ENCODE measurements around the gene NCAPG2. TPM values are rescaled to one million over a fixed set of nuclear protein-coding genes. Genes with fewer than 3 reads are reported as not detected.

The NCAPG2 gene
- polyA plus RNA-seq, 1 of the 3 experiments (the other 2 are of a cell fraction): 25.0 TPM

- Histone ChIP-seq H3K4me3 (ENCODE audit: low read depth in 2 of 2, low read length in 1 of 2) (no peak overlapping the region), H3K4me2 (no peak overlapping the region), H3K9me3 (no peaks in the 10 kb centered on the region), H2AFZ (ENCODE audit: low read depth) (no peak overlapping the region), H3K79me2 (ENCODE audit: insufficient read depth) (no peaks in the 10 kb centered on the region), H3K9me2 (no peaks in the 10 kb centered on the region), H3K27ac (ENCODE audit: low read depth in 2 of 2, low read length in 1 of 2) (no peak overlapping the region), H3K27me3 (ENCODE audit: insufficient read depth) (no peaks in the 10 kb centered on the region), H4K20me1 (ENCODE audit: insufficient read depth) (no peaks in the 10 kb centered on the region), H3K4me1 (ENCODE audit: control insufficient read depth in 1 of 2, insufficient read depth in 2 of 2, low read depth in 1 of 2, low read length in 1 of 2) (no peaks in the 10 kb centered on the region; a peak in 1 of 4 replicates), H3F3A (replicated peaks; ENCODE audit: insufficient read depth) (no peaks in the 10 kb centered on the region), H3K9ac (no peak overlapping the region), H3K36me3 (replicated peaks in 1 of 2; ENCODE audit: control insufficient read depth in 1 of 2, insufficient read depth in 2 of 2, low read length in 1 of 2) (peaks cover 3% of the 10 kb centered on the region in 2 experiments)
- no peak for DNase-seq
- ChIA-PET CTCF (interaction anchor here (0.6 kb wide), 1 partner anchor 371 kb away, joined by 3 read pairs; no protein-coding TSS in a partner anchor), POLR2A (no interaction called here)
- 77% methylated on average over 4 of the region's 4 CpGs for WGBS (ENCODE audit: low lambda C conversion rate)
- no peak for TF ChIP-seq GABPA (IDR thresholded peaks at IDR 0.05; ENCODE audit: low read depth)
Measured at GRCh38 chr7:158606129-158606528, 98.5 kb downstream of the NCAPG2 start.

GRCh38 chr7:158603773-158604755, 100.5 kb downstream of the NCAPG2 start:
- peaks cover 3% of the 10 kb centered on the region for H3F3A ChIP-seq (replicated peaks; ENCODE audit: insufficient read depth)
- H4K20me1 ChIP-seq (ENCODE audit: insufficient read depth): no peaks in the 10 kb centered on the region
- CTCF ChIA-PET: no interaction called here
- H3K4me3 ChIP-seq (ENCODE audit: low read depth in 2 of 2, low read length in 1 of 2): no peak overlapping the region
- POLR2A ChIA-PET: no interaction called here
- no peaks in the 10 kb centered on the region; a peak in 1 of 4 replicates for H3K4me1 ChIP-seq (ENCODE audit: control insufficient read depth in 1 of 2, insufficient read depth in 2 of 2, low read depth in 1 of 2, low read length in 1 of 2)
- H3K9me3 ChIP-seq: no peaks in the 10 kb centered on the region
- peaks cover 3% of the 10 kb centered on the region in 2 experiments for H3K36me3 ChIP-seq (replicated peaks in 1 of 2; ENCODE audit: control insufficient read depth in 1 of 2, insufficient read depth in 2 of 2, low read length in 1 of 2)
- TF ChIP-seq FOXJ3 (CRISPR knock-in tag; IDR thresholded peaks at IDR 0.05) (no peak), POLR2AphosphoS5 (IDR thresholded peaks at IDR 0.05; ENCODE audit: low read depth, low read length) (no peak), CHD2 (IDR thresholded peaks at IDR 0.05; ENCODE audit: low read length, partially characterized antibody) (no peak), SIN3A (IDR thresholded peaks at IDR 0.05; ENCODE audit: borderline replicate concordance, low read depth, low read length) (no peak)
- no peak overlapping the region for H3K4me2 ChIP-seq
- H3K9me2 ChIP-seq: no peaks in the 10 kb centered on the region
- no peaks in the 10 kb centered on the region for H3K79me2 ChIP-seq (ENCODE audit: insufficient read depth)
- H2AFZ ChIP-seq (ENCODE audit: low read depth): no peak overlapping the region
- H3K27ac ChIP-seq (ENCODE audit: low read depth in 2 of 2, low read length in 1 of 2): no peak overlapping the region
- no peaks in the 10 kb centered on the region for H3K27me3 ChIP-seq (ENCODE audit: insufficient read depth)
- H3K9ac ChIP-seq: no peak overlapping the region
- 96% methylated on average over 23 of the region's 23 CpGs for WGBS (ENCODE audit: low lambda C conversion rate)
- DNase-seq: no peak

GRCh38 chr7:158602905-158603772, 101.5 kb downstream of the NCAPG2 start:
- DNase-seq: no peak
- Histone ChIP-seq H3K4me2 (no peak overlapping the region), H2AFZ (ENCODE audit: low read depth) (no peak overlapping the region), H3K27ac (ENCODE audit: low read depth in 2 of 2, low read length in 1 of 2) (no peak overlapping the region), H3K4me1 (ENCODE audit: control insufficient read depth in 1 of 2, insufficient read depth in 2 of 2, low read depth in 1 of 2, low read length in 1 of 2) (no peaks in the 10 kb centered on the region; a peak in 1 of 4 replicates), H3K27me3 (ENCODE audit: insufficient read depth) (no peaks in the 10 kb centered on the region), H3K9me3 (no peaks in the 10 kb centered on the region), H3K9me2 (no peaks in the 10 kb centered on the region), H4K20me1 (ENCODE audit: insufficient read depth) (no peaks in the 10 kb centered on the region), H3K36me3 (replicated peaks in 1 of 2; ENCODE audit: control insufficient read depth in 1 of 2, insufficient read depth in 2 of 2, low read length in 1 of 2) (no peaks in the 10 kb centered on the region), H3F3A (replicated peaks; ENCODE audit: insufficient read depth) (peaks cover 3% of the 10 kb centered on the region), H3K9ac (no peak overlapping the region), H3K4me3 (ENCODE audit: low read depth in 2 of 2, low read length in 1 of 2) (no peak overlapping the region), H3K79me2 (ENCODE audit: insufficient read depth) (no peaks in the 10 kb centered on the region)
- 88% methylated on average over 22 of the region's 22 CpGs for WGBS (ENCODE audit: low lambda C conversion rate)
- ChIA-PET POLR2A (no interaction called here), CTCF (no interaction called here)
- TF ChIP-seq USF2 (IDR thresholded peaks at IDR 0.05; ENCODE audit: borderline replicate concordance, low read depth, low read length) (no peak), ELF1 (IDR thresholded peaks at IDR 0.05) (no peak), EZH2phosphoT487 (IDR thresholded peaks at IDR 0.05; ENCODE audit: borderline replicate concordance, low read depth) (no peak), NRF1 (IDR thresholded peaks at IDR 0.05; ENCODE audit: low read depth, low read length) (no peak), MAX (IDR thresholded peaks at IDR 0.05; ENCODE audit: low read depth) (no peak), SIN3A (IDR thresholded peaks at IDR 0.05; ENCODE audit: borderline replicate concordance, low read depth, low read length) (no peak), PBX3 (IDR thresholded peaks at IDR 0.05) (no peak), TAF1 (IDR thresholded peaks at IDR 0.05; ENCODE audit: borderline replicate concordance, low read depth, low read length) (no peak), MEF2A (IDR thresholded peaks at IDR 0.05; ENCODE audit: borderline replicate concordance, low read depth) (no peak), RXRA (IDR thresholded peaks at IDR 0.05; ENCODE audit: borderline replicate concordance, low read depth) (no peak), USF1 (IDR thresholded peaks at IDR 0.05; ENCODE audit: borderline replicate concordance, low read depth) (no peak), GABPA (IDR thresholded peaks at IDR 0.05; ENCODE audit: low read depth) (no peak), FOXM1 (IDR thresholded peaks at IDR 0.05; ENCODE audit: low read depth) (no peak)

All from SK-N-SH (cell line).